HFF-Myc (cell line): ENCODE measurements around the gene DFFA.
A peak's percentile ranks its signal among the peaks of the same experiment; 100 is the strongest.

ENCODE experiments used
- DNase-seq: peaks from one replicate; pipeline ENCODE4 v3.0.0-alpha.2; 2011; ENCODE audit warnings: low read depth; ENCODE audit errors: extremely low read depth
- H3K4me3 ChIP-seq: replicated peaks from 2 replicates; pipeline ENCODE4 v1.5.1; 2011; ENCODE audit warnings: low read depth, mild to moderate bottlenecking, control low read depth, low read length
- TF ChIP-seq, protein P1 (sequence below): IDR thresholded peaks from 2 replicates; pipeline ENCODE4 v1.5.1; 2012; ENCODE audit warnings: mild to moderate bottlenecking, low read depth, low read length, control low read depth; ENCODE audit errors: missing control alignments

DFFA gene

GRCh38 chr1:10504249-10504648 lies 31.9 kb upstream of the DFFA start:
- no peak for DNase-seq
- H3K4me3 ChIP-seq, result no peak overlapping the region
- TF ChIP-seq, protein P1, sequence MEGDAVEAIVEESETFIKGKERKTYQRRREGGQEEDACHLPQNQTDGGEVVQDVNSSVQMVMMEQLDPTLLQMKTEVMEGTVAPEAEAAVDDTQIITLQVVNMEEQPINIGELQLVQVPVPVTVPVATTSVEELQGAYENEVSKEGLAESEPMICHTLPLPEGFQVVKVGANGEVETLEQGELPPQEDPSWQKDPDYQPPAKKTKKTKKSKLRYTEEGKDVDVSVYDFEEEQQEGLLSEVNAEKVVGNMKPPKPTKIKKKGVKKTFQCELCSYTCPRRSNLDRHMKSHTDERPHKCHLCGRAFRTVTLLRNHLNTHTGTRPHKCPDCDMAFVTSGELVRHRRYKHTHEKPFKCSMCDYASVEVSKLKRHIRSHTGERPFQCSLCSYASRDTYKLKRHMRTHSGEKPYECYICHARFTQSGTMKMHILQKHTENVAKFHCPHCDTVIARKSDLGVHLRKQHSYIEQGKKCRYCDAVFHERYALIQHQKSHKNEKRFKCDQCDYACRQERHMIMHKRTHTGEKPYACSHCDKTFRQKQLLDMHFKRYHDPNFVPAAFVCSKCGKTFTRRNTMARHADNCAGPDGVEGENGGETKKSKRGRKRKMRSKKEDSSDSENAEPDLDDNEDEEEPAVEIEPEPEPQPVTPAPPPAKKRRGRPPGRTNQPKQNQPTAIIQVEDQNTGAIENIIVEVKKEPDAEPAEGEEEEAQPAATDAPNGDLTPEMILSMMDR, result no peak

DNA sequence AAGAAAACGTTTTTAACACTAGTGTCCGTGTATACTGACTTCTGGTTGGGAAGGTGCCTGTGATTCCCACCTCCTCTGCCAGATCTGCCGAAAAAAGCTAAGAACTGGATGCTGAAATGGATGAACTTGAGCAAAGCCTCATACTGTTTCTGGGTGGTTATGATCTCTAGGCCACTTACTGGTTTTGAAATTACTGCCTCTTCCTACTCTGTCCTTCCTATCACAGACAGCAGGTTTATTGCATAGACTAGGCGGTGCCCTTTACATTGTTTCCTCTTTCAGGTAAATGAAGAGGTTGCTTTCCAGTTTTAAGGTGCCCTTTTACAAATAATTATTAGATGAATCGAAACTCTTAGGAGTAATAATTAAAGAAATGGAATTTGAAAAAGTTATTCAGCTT lies 29.9 kb upstream of the DFFA start:
- no peak for DNase-seq
- H3K4me3 ChIP-seq, result no peak overlapping the region
- TF ChIP-seq, protein P1, result no peak

DNA sequence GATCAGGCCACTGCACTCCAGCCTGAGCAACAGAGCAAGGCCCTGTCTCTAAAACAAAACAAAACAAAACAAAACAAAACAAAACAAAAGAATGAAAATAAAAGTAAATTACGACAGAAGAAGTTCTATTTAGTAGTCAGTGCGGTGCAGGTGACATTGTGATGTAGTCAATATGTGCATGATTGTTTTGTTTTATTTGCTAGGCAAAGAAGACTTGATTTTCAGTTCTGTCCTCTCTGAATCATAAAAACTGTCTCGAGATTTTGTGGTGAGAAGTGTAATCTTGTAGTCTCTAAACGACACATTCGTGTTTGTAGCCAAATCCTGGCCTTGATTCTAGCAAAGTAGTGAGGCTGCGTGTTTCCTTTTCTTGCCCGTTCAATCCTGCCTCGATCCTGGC lies 25.9 kb upstream of the DFFA start:
- no peak for DNase-seq
- no peak overlapping the region for H3K4me3 ChIP-seq
- TF ChIP-seq, protein P1, result no peak

GRCh38 chr1:10497109-10497508 lies 24.8 kb upstream of the DFFA start:
- DNase-seq, result no peak
- TF ChIP-seq, protein P1, result no peak
- H3K4me3 ChIP-seq, result no peak overlapping the region

- TF ChIP-seq, protein P1, result no peak
- DNase-seq, result no peak
- H3K4me3 ChIP-seq, result no peak overlapping the region
These were observed 23.6 kb upstream of the DFFA start for GRCh38 chr1:10495952-10496351.

DNA sequence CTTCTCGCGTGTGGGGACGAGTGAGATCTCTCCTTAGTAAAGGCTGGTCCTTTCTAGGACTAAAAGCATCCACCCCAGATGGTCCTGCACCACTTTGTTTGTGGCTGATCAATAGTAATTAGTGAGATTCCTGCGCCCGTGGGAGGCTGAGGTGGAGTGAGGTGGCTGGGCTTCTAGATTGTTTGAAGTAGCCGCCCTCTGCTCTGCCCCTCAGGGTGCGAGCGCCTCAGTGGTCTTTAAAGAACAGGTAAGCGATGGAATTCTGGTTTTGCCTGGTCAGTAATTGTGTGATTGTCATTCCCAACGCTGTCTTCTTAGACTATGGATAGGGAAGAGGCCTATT lies 23.1 kb upstream of the DFFA start:
- TF ChIP-seq, protein P1, result no peak
- DNase-seq, result no peak
- H3K4me3 ChIP-seq, result no peak overlapping the region

GRCh38 chr1:10494754-10495474 lies 22.6 kb upstream of the DFFA start:
- TF ChIP-seq, protein P1, result peak; percentile 93
- DNase-seq, result no peak
- no peak overlapping the region; the same call in 1 of the 2 replicates for H3K4me3 ChIP-seq
